ENCODE data around the gene SASH1. TPM values are rescaled to one million over a fixed set of nuclear protein-coding genes. Genes with fewer than 3 reads are reported as not detected.
A peak's percentile ranks its signal among the peaks of the same experiment; 100 is the strongest.

Gene SASH1
- total and polyA plus RNA-seq, 2 of the 8 experiments (the other 6 are each of a cell fraction or from before 2014, with no cell fraction given): 6.0 to 20.2 TPM

- Histone ChIP-seq H2AFZ (ENCODE audit: low read length) (no peak overlapping the region), H3K4ac (replicated peaks; ENCODE audit: insufficient read length, low read depth, low read length) (no peak overlapping the region), H3K23ac (ENCODE audit: insufficient read length) (no peak overlapping the region), H2BK120ac (replicated peaks; ENCODE audit: low read depth, low read length) (no peak overlapping the region), H4K5ac (ENCODE audit: insufficient read length, low read depth, low read length) (no peak overlapping the region), H3K23me2 (ENCODE audit: low read depth, low read length) (no peaks in the 10 kb centered on the region), H2BK12ac (ENCODE audit: low read depth, low read length) (peak overlapping the region; percentile 62; the same call in 1 of the 2 replicates), H2BK15ac (ENCODE audit: low read length) (no peak overlapping the region), H4K20me1 (replicated peaks in 1 of 2; ENCODE audit: control insufficient read depth in 1 of 2, insufficient read depth in 2 of 2, low read length in 2 of 2) (no peaks in the 10 kb centered on the region), H3K4me1 (replicated peaks in 1 of 4; ENCODE audit: control insufficient read depth in 3 of 4, insufficient read depth in 4 of 4, low read length in 3 of 4) (peaks cover 3 to 13% (median 9%) of the 10 kb centered on the region in 4 experiments; a peak in 5 of 7 replicates), H3K4me2 (ENCODE audit: insufficient read depth in 1 of 2, low read depth in 2 of 2, low read length in 2 of 2) (no peak overlapping the region), H3K36me3 (ENCODE audit: control insufficient read depth in 2 of 4, insufficient read depth in 4 of 4, low read length in 3 of 4) (peaks cover 0 to under 1% (median 0%) of the 10 kb centered on the region in 4 experiments; a peak in 1 of 8 replicates), H4K8ac (ENCODE audit: extremely low read depth, insufficient read depth, low read length) (no peak overlapping the region), H3K14ac (ENCODE audit: insufficient read length) (no peak overlapping the region), H3K56ac (replicated peaks; ENCODE audit: insufficient read length, low read depth, low read length) (no peak overlapping the region), H3K9ac (replicated peaks in 1 of 4; ENCODE audit: extremely low read depth in 1 of 4, low read depth in 3 of 4, low read length in 3 of 4) (no peak overlapping the region), H3K18ac (ENCODE audit: extremely low read depth, low read length) (no peak overlapping the region), H3K79me1 (ENCODE audit: low read depth, low read length) (no peaks in the 10 kb centered on the region), H2AK5ac (ENCODE audit: low read depth, low read length) (no peak overlapping the region), H3K27me3 (replicated peaks in 1 of 4; ENCODE audit: control insufficient read depth in 3 of 4, extremely low read depth in 1 of 4, insufficient read depth in 3 of 4, low read length in 3 of 4) (no peaks in the 10 kb centered on the region; a peak in 1 of 7 replicates), H2BK20ac (ENCODE audit: low read length) (peak overlapping the region; percentile 77; the same call in 1 of the 2 replicates), H2BK5ac (ENCODE audit: low read depth, low read length) (no peak overlapping the region; the same call in 1 of the 2 replicates), H4K91ac (replicated peaks; ENCODE audit: insufficient read length, low read length) (no peak overlapping the region), H3K27ac (ENCODE audit: low read depth, low read length) (no peak overlapping the region), H3K79me2 (ENCODE audit: control insufficient read depth in 1 of 2, insufficient read depth in 2 of 2, low read length in 2 of 2) (no peaks in the 10 kb centered on the region), H3K9me3 (ENCODE audit: insufficient read depth in 2 of 2, low read depth in 1 of 2, low read length in 1 of 2) (peaks cover 5 to 8% of the 10 kb centered on the region in 2 experiments; a peak in 3 of 4 replicates), H3K4me3 (ENCODE audit: extremely low read depth in 1 of 4, insufficient read depth in 2 of 4, low read depth in 3 of 4, low read length in 4 of 4) (no peak overlapping the region)
- CTCF ChIA-PET (ENCODE audit: partially characterized antibody): interaction anchor here (0.6 to 3.1 kb wide), 7 partner anchors 9 to 469 kb away, joined by 3 to 17 read pairs (median 3); no protein-coding TSS in a partner anchor
- 84% methylated on average over 3 of the region's 3 CpGs; no CpG with 5 or more reads in 1 of the 2 experiments for WGBS, 2 experiments (ENCODE audit: extremely low coverage in 1 of 2, insufficient coverage in 1 of 2, insufficient read length in 1 of 2, insufficient replicate concordance in 2 of 2, low coverage in 1 of 2, low lambda C conversion rate in 2 of 2, missing lambda C conversion rate in 1 of 2)
- no peak for FAIRE-seq
- POLR2A ChIA-PET (ENCODE audit: partially characterized antibody): no interaction called here
- DNase-seq (ENCODE audit: low read depth in 1 of 2, low spot score in 2 of 2): no peak
- no peak for TF ChIP-seq YY1 (IDR thresholded peaks at IDR 0.05; ENCODE audit: low read depth, low read length)
- TF ChIP-seq HDAC2 (IDR thresholded peaks at IDR 0.05; ENCODE audit: borderline replicate concordance in 1 of 2, low read depth in 2 of 2, low read length in 2 of 2): no peak
- no peak for TF ChIP-seq E2F6 (IDR thresholded peaks at IDR 0.05)
- TF ChIP-seq NANOG (IDR thresholded peaks at IDR 0.05; ENCODE audit: insufficient read depth, low read depth, low read length, poor library complexity, severe bottlenecking): no peak
- no peak for TF ChIP-seq KDM5A (IDR thresholded peaks at IDR 0.05; ENCODE audit: low read length)
- no peak for TF ChIP-seq MAX (IDR thresholded peaks at IDR 0.05)
- no peak for TF ChIP-seq NRF1 (IDR thresholded peaks at IDR 0.05; ENCODE audit: low read depth, low read length)
- TF ChIP-seq BACH1 (IDR thresholded peaks at IDR 0.05; ENCODE audit: low read length): no peak
- TF ChIP-seq TCF12 (IDR thresholded peaks at IDR 0.05; ENCODE audit: low read depth, low read length): no peak
- no peak for TF ChIP-seq PHF8 (conservative IDR thresholded peaks at IDR 0.05; ENCODE audit: low read depth, low read length)
- no peak for TF ChIP-seq RBBP5 (IDR thresholded peaks at IDR 0.05; ENCODE audit: borderline replicate concordance, low read depth, low read length)
- no peak for TF ChIP-seq CTBP2 (IDR thresholded peaks at IDR 0.05; ENCODE audit: borderline replicate concordance, insufficient read depth, insufficient read length, low read length)
These were observed 254.3 kb downstream of the SASH1 start for GRCh38 chr6:148596891-148597455.

Data from H1 (cell line).